ENCODE measurements around the gene NSUN4. TPM values are rescaled to one million over a fixed set of nuclear protein-coding genes. Genes with fewer than 3 reads are reported as not detected.
A peak's percentile ranks its signal among the peaks of the same experiment; 100 is the strongest.

Gene NSUN4
- total and polyA plus RNA-seq, 2 donors (not counting 1 experiment from before 2014, with no cell fraction given) = 16.0 to 16.9 TPM

- no peaks in the 10 kb centered on the region for H3K79me2 ChIP-seq (ENCODE audit: control insufficient read depth, insufficient read depth, low read length)
- H3K9me3 ChIP-seq (ENCODE audit: control insufficient read depth, insufficient read depth, low read depth, low read length) = no peaks in the 10 kb centered on the region
- no peak overlapping the region for H3K4me2 ChIP-seq (ENCODE audit: extremely low read depth, insufficient read depth, low read length)
- no peak overlapping the region for H2AFZ ChIP-seq (ENCODE audit: low read length)
- no peak overlapping the region for H3K4me3 ChIP-seq (replicated peaks in 1 of 4; ENCODE audit: control extremely low read depth in 1 of 4, insufficient read depth in 1 of 4, low read depth in 3 of 4, low read length in 4 of 4)
- peaks cover 24% of the 10 kb centered on the region for H3K27me3 ChIP-seq (ENCODE audit: control insufficient read depth, insufficient read depth, low read length)
- H3K9ac ChIP-seq (ENCODE audit: insufficient read depth, low read length) = no peak overlapping the region
- no peaks in the 10 kb centered on the region for H4K20me1 ChIP-seq (ENCODE audit: control insufficient read depth, extremely low read depth, insufficient read depth, low read length)
- no peak for TF ChIP-seq EZH2 (IDR thresholded peaks at IDR 0.05; ENCODE audit: low read length, missing control alignments)
- TF ChIP-seq, protein P1, sequence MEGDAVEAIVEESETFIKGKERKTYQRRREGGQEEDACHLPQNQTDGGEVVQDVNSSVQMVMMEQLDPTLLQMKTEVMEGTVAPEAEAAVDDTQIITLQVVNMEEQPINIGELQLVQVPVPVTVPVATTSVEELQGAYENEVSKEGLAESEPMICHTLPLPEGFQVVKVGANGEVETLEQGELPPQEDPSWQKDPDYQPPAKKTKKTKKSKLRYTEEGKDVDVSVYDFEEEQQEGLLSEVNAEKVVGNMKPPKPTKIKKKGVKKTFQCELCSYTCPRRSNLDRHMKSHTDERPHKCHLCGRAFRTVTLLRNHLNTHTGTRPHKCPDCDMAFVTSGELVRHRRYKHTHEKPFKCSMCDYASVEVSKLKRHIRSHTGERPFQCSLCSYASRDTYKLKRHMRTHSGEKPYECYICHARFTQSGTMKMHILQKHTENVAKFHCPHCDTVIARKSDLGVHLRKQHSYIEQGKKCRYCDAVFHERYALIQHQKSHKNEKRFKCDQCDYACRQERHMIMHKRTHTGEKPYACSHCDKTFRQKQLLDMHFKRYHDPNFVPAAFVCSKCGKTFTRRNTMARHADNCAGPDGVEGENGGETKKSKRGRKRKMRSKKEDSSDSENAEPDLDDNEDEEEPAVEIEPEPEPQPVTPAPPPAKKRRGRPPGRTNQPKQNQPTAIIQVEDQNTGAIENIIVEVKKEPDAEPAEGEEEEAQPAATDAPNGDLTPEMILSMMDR (conservative IDR thresholded peaks at IDR 0.05 in 1 of 2, IDR thresholded peaks at IDR 0.05 in 1 of 2; ENCODE audit: low read depth in 1 of 2, low read length in 2 of 2) = no peak
- no peak overlapping the region for H3K27ac ChIP-seq (ENCODE audit: insufficient read depth, low read length)
- peaks cover 2% of the 10 kb centered on the region for H3K4me1 ChIP-seq (ENCODE audit: control insufficient read depth, extremely low read depth, insufficient read depth, low read length)
- peak in 1 of 2 donors; percentile 27 for DNase-seq (ENCODE audit: low read depth in 2 of 2)
- no peaks in the 10 kb centered on the region for H3K36me3 ChIP-seq (ENCODE audit: control insufficient read depth, insufficient read depth, low read length)
Observed at GRCh38 chr1:46396441-46397398, 56.1 kb downstream of the NSUN4 start.

DNA sequence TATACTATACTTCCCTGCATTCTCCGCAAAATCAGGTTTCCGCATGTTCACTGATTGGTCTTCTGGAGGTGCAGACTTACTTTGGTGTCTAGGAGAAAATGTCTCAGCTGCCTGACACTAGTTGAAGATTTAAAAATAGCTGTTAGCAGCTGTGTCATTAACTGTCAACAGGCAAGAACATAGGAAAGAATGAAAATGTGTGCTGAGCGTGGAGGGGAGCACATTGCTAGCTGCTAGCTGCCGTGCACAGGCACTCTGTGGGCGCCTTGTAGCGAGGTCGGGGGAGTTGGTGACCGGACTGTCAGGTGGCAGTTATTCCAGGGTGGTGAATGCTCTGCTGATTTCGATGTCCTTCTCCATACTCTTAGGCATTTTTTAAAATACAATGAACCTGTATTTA, 58.7 kb downstream of the NSUN4 start:
- Histone ChIP-seq H3K36me3 (ENCODE audit: control insufficient read depth, insufficient read depth, low read length) (no peaks in the 10 kb centered on the region), H3K79me2 (ENCODE audit: control insufficient read depth, insufficient read depth, low read length) (no peaks in the 10 kb centered on the region), H3K27me3 (ENCODE audit: control insufficient read depth, insufficient read depth, low read length) (peaks cover 18% of the 10 kb centered on the region), H2AFZ (ENCODE audit: low read length) (no peak overlapping the region), H3K9me3 (ENCODE audit: control insufficient read depth, insufficient read depth, low read depth, low read length) (no peaks in the 10 kb centered on the region), H3K4me1 (ENCODE audit: control insufficient read depth, extremely low read depth, insufficient read depth, low read length) (peaks cover 2% of the 10 kb centered on the region), H3K4me2 (ENCODE audit: extremely low read depth, insufficient read depth, low read length) (no peak overlapping the region), H3K27ac (ENCODE audit: insufficient read depth, low read length) (no peak overlapping the region), H3K4me3 (replicated peaks in 1 of 4; ENCODE audit: control extremely low read depth in 1 of 4, insufficient read depth in 1 of 4, low read depth in 3 of 4, low read length in 4 of 4) (no peak overlapping the region), H4K20me1 (ENCODE audit: control insufficient read depth, extremely low read depth, insufficient read depth, low read length) (no peaks in the 10 kb centered on the region), H3K9ac (ENCODE audit: insufficient read depth, low read length) (no peak overlapping the region)
- TF ChIP-seq EZH2 (IDR thresholded peaks at IDR 0.05; ENCODE audit: low read length, missing control alignments) = no peak
- TF ChIP-seq, protein P1 (conservative IDR thresholded peaks at IDR 0.05 in 1 of 2, IDR thresholded peaks at IDR 0.05 in 1 of 2; ENCODE audit: low read depth in 1 of 2, low read length in 2 of 2) = no peak
- no peak for DNase-seq (ENCODE audit: low read depth in 2 of 2)

DNA sequence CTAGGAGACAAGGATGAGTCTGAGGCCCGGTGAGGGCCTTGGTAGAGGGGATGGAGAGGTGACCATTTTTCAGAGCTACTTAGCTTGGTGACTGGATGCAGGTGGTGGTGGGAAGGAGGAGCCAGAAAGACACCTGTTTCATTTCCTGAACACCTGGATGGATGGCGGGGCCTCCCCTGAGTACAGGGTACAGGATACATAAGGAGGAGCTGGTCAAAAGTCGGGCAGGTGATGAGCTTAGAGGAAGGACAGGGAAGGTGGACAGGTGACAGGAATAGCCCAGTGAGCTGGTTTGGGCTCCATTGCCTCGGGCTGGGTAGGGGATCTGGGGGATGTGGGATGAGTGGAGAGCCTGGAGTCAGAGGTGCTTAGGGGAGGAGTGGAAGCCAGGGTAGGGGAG, 59.8 kb downstream of the NSUN4 start:
- no peaks in the 10 kb centered on the region for H3K4me1 ChIP-seq (ENCODE audit: control insufficient read depth, extremely low read depth, insufficient read depth, low read length)
- H4K20me1 ChIP-seq (ENCODE audit: control insufficient read depth, extremely low read depth, insufficient read depth, low read length) = no peaks in the 10 kb centered on the region
- TF ChIP-seq, protein P1 (conservative IDR thresholded peaks at IDR 0.05 in 1 of 2, IDR thresholded peaks at IDR 0.05 in 1 of 2; ENCODE audit: low read depth in 1 of 2, low read length in 2 of 2) = no peak
- no peak for TF ChIP-seq EZH2 (IDR thresholded peaks at IDR 0.05; ENCODE audit: low read length, missing control alignments)
- no peaks in the 10 kb centered on the region for H3K9me3 ChIP-seq (ENCODE audit: control insufficient read depth, insufficient read depth, low read depth, low read length)
- H3K4me3 ChIP-seq (replicated peaks in 1 of 4; ENCODE audit: control extremely low read depth in 1 of 4, insufficient read depth in 1 of 4, low read depth in 3 of 4, low read length in 4 of 4) = no peak overlapping the region
- no peaks in the 10 kb centered on the region for H3K79me2 ChIP-seq (ENCODE audit: control insufficient read depth, insufficient read depth, low read length)
- DNase-seq (ENCODE audit: low read depth in 2 of 2) = no peak
- no peaks in the 10 kb centered on the region for H3K36me3 ChIP-seq (ENCODE audit: control insufficient read depth, insufficient read depth, low read length)
- no peak overlapping the region for H3K4me2 ChIP-seq (ENCODE audit: extremely low read depth, insufficient read depth, low read length)
- no peak overlapping the region for H2AFZ ChIP-seq (ENCODE audit: low read length)
- H3K27ac ChIP-seq (ENCODE audit: insufficient read depth, low read length) = no peak overlapping the region
- peaks cover 10% of the 10 kb centered on the region for H3K27me3 ChIP-seq (ENCODE audit: control insufficient read depth, insufficient read depth, low read length)
- no peak overlapping the region for H3K9ac ChIP-seq (ENCODE audit: insufficient read depth, low read length)
